Gastrocnemius medialis (tissue), 4 donors: Measurements from ENCODE around the gene ACBD6. TPM values are rescaled to one million over a fixed set of nuclear protein-coding genes. Genes with fewer than 3 reads are reported as not detected.
A peak's percentile ranks its signal among the peaks of the same experiment; 100 is the strongest.

ENCODE experiments used
- ATAC-seq, 2 donors: fragments of 150-250 bp; one replicate each; pipeline ENCODE4 v1.9.1; 2016
- DNase-seq, 2 donors: peaks; one replicate each; pipeline ENCODE4 v3.0.0-alpha.2; 2019
- H3K27ac ChIP-seq, 4 donors: fragments of 200-600 bp; sonication (generic); 1 replicate in 1 of 4; 2 replicates in 3 of 4; pipeline ENCODE4 v1.5.1; 2016 to 2018; ENCODE audit warnings: mild to moderate bottlenecking in 2 of 4, moderate library complexity in 1 of 4
- H3K27me3 ChIP-seq, 3 donors: fragments of 200-600 bp; sonication (generic) in 2 of 3; 1 replicate in 1 of 3; 2 replicates in 2 of 3; pipeline versions ENCODE4 v1.5.1 to v1.6.0; 2016 to 2019; ENCODE audit warnings: mild to moderate bottlenecking in 1 of 3, moderate library complexity in 1 of 3
- H3K36me3 ChIP-seq, 2 donors: fragments of 200-600 bp; sonication (generic) in 1 of 2; one replicate each; pipeline ENCODE4 v1.5.1; 2017 to 2018
- H3K4me1 ChIP-seq, 2 donors: fragments of 200-600 bp; sonication (generic) in 1 of 2; one replicate each; pipeline ENCODE4 v1.5.1; 2016 to 2017; ENCODE audit warnings: mild to moderate bottlenecking in 2 of 2
- H3K4me3 ChIP-seq, 4 donors: fragments of 200-600 bp; sonication (generic) in 3 of 4; 1 replicate in 1 of 4; 2 replicates in 3 of 4; pipeline ENCODE4 v1.5.1; 2016 to 2019; ENCODE audit warnings: mild to moderate bottlenecking in 2 of 4
- H3K9me3 ChIP-seq, 3 donors: fragments of 200-600 bp; sonication (generic) in 2 of 3; 1 replicate in 1 of 3; 2 replicates in 2 of 3; pipeline ENCODE4 v1.5.1; 2016 to 2019
- CTCF ChIP-seq, 5 experiments: fragments of 450-650 bp in 3 of 5; fragments of 200-600 bp in 2 of 5; sonication (generic) in 2 of 5; IDR thresholded peaks in 4 of 5; conservative IDR thresholded peaks in 1 of 5; 1 replicate in 4 of 5; 2 replicates in 1 of 5; pipeline ENCODE4 v1.5.1; 2016 to 2019; ENCODE audit warnings: antibody characterized with exemption in 5 of 5, mild to moderate bottlenecking in 3 of 5, moderate library complexity in 3 of 5
- POLR2A ChIP-seq, 2 donors: fragments of 450-650 bp; IDR thresholded peaks; one replicate each; pipeline ENCODE4 v1.6.1; 2017; ENCODE audit warnings: antibody characterized with exemption in 2 of 2, mild to moderate bottlenecking in 2 of 2, moderate library complexity in 2 of 2
- in situ Hi-C, 4 donors: fragments of 200-750 bp; cut with MboI; loops; one replicate each; pipeline versions ENCODE4 v1.15.0 to v1.8.0; 2017; ENCODE audit warnings: low sequenced_read_pairs in 4 of 4
- intact Hi-C: fragments of 100-400 bp; cut with DNase I; formaldehyde crosslinking; loops from one replicate; pipeline ENCODE4 v1.15.1; 2023; ENCODE audit warnings: low total_unique reads
- total RNA-seq, 4 donors: library from RNA; depleted of rRNA; stranded (reverse); fragments of >200 nt; gene quantifications; one replicate each; pipeline versions ENCODE4 v1.1.0 to v1.2.3, GENCODE V29; 2016

ACBD6 gene
- total RNA-seq, 4 donors from 2014 or later: 15.0 to 27.4 (median 19.1) TPM

DNA sequence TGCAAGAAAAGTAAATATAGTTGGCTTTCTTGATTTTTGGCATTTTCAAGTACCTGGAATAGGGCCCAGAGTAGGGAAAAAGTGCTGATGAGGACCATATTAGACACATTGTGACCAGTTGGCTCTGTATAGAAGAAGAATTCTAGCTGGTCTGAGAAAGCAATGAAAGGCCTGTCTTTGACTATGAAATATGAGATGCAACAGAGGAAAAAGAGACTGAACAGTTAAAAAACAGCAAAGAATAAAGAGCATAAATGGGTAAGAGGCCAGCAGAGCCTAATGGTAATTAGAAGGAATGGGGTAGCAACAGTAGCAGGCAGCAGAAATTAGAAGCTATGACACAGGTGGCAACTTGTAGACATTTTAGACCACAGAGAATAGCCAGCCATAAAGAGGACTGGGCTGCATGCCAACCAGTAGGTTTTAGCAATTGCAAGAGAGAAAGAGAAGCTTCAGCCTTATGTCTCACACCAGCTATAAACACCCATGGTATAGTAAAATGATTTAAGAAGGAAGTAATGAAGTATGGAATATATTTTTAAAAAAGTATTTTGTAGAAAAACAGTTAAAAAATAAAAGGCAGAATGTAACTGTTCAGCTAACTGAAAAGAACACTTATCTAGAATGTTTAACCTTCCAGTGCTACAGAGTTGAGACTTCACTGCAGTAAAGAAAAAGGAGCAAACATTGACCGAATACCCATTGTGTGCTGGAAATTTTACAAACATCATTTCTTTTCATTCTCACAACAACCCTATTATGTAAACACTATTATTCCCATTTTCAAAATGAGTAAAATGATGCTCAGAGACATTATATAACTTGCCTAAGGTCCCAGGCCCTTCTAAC lies 158.2 kb downstream of the ACBD6 start:
- DNase-seq (peak in 1 of 2 donors; percentile 38), ATAC-seq (peak in 1 of 2 donors; percentile 65)
- H3K4me1 ChIP-seq: peaks cover 4 to 7% of the 10 kb centered on the region in 2 donors

GRCh38 chr1:180327089-180327488 lies 175.3 kb downstream of the ACBD6 start:
- Histone ChIP-seq H3K27me3 (no peaks in the 10 kb centered on the region), H3K36me3 (no peaks in the 10 kb centered on the region), H3K27ac (no peak overlapping the region), H3K9me3 (no peaks in the 10 kb centered on the region), H3K4me3 (no peak overlapping the region), H3K4me1 (no peaks in the 10 kb centered on the region)
- DNase-seq (no peak), ATAC-seq (no peak)
- intact Hi-C loops (no loop called here), in situ Hi-C loops (no loop called here)
- TF ChIP-seq POLR2A (IDR thresholded peaks at IDR 0.05): no peak
- no peak for TF ChIP-seq CTCF (IDR thresholded peaks at IDR 0.05 in 4 of 5, conservative IDR thresholded peaks at IDR 0.05 in 1 of 5)

More for the DNA sequence above, 158.2 kb downstream of the ACBD6 start:
- Histone ChIP-seq H3K36me3 (no peaks in the 10 kb centered on the region), H3K27ac (no peak overlapping the region), H3K9me3 (no peaks in the 10 kb centered on the region), H3K27me3 (no peaks in the 10 kb centered on the region), H3K4me3 (no peak overlapping the region)
- intact Hi-C loops: no loop called here
- in situ Hi-C loops: no loop called here
- TF ChIP-seq POLR2A (IDR thresholded peaks at IDR 0.05) (no peak), CTCF (IDR thresholded peaks at IDR 0.05 in 4 of 5, conservative IDR thresholded peaks at IDR 0.05 in 1 of 5) (no peak)

GRCh38 chr1:180312926-180313325 lies 189.5 kb downstream of the ACBD6 start:
- no peaks in the 10 kb centered on the region for H3K4me1 ChIP-seq
- H3K9me3 ChIP-seq: no peaks in the 10 kb centered on the region
- in situ Hi-C loops: no loop called here
- TF ChIP-seq CTCF (IDR thresholded peaks at IDR 0.05 in 4 of 5, conservative IDR thresholded peaks at IDR 0.05 in 1 of 5) (no peak), POLR2A (IDR thresholded peaks at IDR 0.05) (no peak)
- no peaks in the 10 kb centered on the region for H3K36me3 ChIP-seq
- H3K27ac ChIP-seq: no peak overlapping the region
- no peak for ATAC-seq
- intact Hi-C loops: no loop called here
- no peak for DNase-seq
- H3K27me3 ChIP-seq: no peaks in the 10 kb centered on the region
- H3K4me3 ChIP-seq: no peak overlapping the region

GRCh38 chr1:180311011-180311730 lies 191.2 kb downstream of the ACBD6 start:
- Histone ChIP-seq H3K27ac (no peak overlapping the region), H3K4me1 (no peaks in the 10 kb centered on the region), H3K36me3 (no peaks in the 10 kb centered on the region), H3K4me3 (no peak overlapping the region), H3K9me3 (no peaks in the 10 kb centered on the region), H3K27me3 (no peaks in the 10 kb centered on the region)
- intact Hi-C loops: no loop called here
- DNase-seq (no peak), ATAC-seq (no peak)
- in situ Hi-C loops: no loop called here
- TF ChIP-seq POLR2A (IDR thresholded peaks at IDR 0.05) (no peak), CTCF (IDR thresholded peaks at IDR 0.05 in 4 of 5, conservative IDR thresholded peaks at IDR 0.05 in 1 of 5) (no peak)
